ENCODE measurements around the gene MED16.

The MED16 gene

DNA sequence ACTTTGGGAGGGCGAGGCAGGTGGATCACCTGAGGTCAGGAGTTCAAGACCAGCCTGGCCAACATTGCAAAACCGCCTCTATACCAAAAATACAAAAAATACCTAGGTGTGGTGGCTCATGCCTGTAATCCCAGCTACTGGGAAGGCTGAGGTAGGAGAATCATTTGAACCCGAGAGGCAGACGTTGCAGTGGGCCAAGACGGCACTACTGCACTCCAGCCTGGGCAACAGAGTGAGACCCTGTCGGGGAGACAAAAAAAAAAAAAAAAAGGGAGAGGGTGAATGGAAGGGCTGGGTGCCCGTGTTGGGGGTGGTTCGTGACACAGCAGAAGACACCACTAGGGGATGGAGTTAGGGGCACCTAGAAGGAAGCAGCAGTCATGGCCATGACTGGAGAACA is 22.7 kb downstream of the MED16 start:
- Mint-ChIP-seq H3K36me3 (peaks cover 26% of the 10 kb centered on the region), H3K27me3 (no peaks in the 10 kb centered on the region), H3K27ac (peak overlapping the region; percentile 37), H3K4me3 (no peak overlapping the region), H3K9me3 (no peaks in the 10 kb centered on the region), H3K4me1 (peaks cover 23% of the 10 kb centered on the region)
- CTCF ChIA-PET = no interaction called here
- DNase-seq = no peak

DNA sequence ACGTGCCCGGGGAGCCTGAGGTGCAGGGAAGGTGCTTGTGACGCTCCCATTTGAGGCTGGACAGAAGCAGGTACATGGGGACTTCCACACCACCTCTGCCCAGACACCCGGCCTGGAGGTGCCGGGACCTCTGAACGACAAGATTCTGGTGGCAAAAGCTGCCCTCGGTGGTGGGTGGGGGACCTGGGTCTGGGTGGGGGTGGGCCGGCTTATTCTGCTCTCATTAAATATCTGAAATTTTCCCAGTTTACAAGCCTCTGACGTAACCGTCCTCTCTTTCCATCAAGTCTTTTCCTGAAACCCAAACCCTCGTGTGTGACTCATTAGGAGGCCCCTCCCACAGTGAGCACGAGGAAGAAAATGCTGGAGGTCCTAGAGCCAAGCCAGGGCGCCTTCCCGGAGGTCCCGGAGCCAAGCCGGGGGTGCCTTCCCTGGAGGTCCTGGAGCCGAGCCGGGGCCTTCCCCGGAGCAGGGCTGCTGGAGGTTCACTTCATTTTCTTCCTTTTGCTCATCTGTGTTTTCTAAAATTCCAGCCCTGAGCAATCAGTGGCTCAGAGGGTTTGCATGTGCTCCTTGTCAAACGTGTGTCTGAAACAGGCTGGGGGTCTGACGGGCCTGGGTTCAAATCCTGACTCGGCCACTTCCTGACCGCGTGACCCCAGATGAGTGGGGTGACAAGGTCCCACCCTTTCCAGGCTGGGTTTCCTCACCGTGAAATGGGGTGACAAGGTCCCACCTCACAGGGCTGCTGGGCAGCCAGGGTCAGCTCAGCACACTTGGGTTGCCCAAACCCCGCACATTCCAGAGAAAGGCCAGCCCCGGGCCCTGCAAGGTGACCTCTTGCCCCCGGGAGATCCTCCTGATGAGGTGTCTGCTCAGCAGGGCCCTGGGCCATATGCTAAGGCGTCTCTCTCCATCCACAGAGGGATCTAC is 23.5 kb downstream of the MED16 start:
- H3K9me3 Mint-ChIP-seq = no peaks in the 10 kb centered on the region
- H3K27ac Mint-ChIP-seq = peak overlapping the region; percentile 55
- no peak overlapping the region for H3K4me3 Mint-ChIP-seq
- no peaks in the 10 kb centered on the region for H3K27me3 Mint-ChIP-seq
- peaks cover 28% of the 10 kb centered on the region for H3K36me3 Mint-ChIP-seq
- CTCF ChIA-PET = no interaction called here
- DNase-seq = no peak
- H3K4me1 Mint-ChIP-seq = peaks cover 25% of the 10 kb centered on the region

- Mint-ChIP-seq H3K27ac (no peak overlapping the region), H3K27me3 (no peaks in the 10 kb centered on the region), H3K36me3 (peaks cover 28% of the 10 kb centered on the region), H3K9me3 (no peaks in the 10 kb centered on the region), H3K4me1 (peaks cover 27% of the 10 kb centered on the region), H3K4me3 (no peak overlapping the region)
- no peak for DNase-seq
- CTCF ChIA-PET = no interaction called here
Measured at GRCh38 chr19:868458-869244, 24.3 kb downstream of the MED16 start.

DNA sequence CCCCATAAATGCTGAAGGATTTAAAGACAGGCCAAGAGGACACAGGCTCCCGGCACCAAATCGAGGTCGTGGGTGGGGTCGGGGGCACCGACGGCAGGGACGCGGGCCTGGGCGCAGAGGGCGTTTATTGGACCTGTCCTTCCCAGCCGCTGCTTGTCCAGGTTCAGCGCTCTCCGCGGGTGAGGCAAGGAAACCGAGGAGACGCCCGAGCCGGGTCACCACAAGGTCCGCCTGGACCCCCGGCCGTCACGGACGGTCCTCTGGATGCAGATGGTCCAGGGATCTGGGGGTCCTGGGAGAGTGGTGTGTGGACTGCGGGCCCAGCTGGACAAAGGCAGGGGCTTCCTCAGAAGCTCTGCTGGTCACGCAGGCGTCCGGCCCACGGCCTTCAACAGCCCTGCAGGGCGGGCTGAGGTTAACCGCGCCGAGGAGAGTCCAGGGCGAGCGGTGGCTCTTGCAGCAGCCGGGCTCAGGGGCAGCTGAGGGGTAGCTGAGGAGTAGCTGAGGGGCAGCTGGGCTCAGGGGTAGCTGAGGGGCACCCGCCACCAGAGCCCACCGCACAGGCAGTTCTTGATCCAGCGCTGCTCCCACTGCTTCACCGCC is 25.0 kb downstream of the MED16 start:
- Mint-ChIP-seq H3K9me3 (no peaks in the 10 kb centered on the region), H3K27ac (no peak overlapping the region), H3K4me1 (peaks cover 28% of the 10 kb centered on the region), H3K27me3 (no peaks in the 10 kb centered on the region), H3K36me3 (peaks cover 26% of the 10 kb centered on the region), H3K4me3 (no peak overlapping the region)
- CTCF ChIA-PET = no interaction called here
- DNase-seq = no peak

DNA sequence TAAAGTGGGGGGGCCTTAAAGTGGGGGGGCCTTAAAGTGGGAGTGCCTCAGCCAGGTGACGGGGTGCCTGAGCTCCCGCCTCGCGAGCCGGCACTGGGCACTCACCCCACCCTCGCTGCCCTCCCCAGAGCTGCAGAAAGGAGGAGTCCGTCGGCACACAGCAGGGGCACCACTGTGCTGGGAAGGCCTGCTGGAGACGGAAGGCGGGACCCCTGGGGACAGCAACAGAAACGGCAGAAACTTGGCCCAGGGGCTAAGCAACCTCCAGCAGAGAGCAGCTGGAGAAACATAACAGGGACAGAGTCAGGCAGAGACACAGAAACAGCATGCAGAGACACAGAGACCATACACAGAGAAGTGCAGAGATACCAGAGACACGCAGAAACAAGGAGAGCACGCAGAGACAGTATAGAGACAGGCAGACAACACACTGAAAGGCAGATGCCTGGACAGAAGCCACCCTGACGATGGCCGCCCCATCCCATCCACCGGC is 25.6 kb downstream of the MED16 start:
- Mint-ChIP-seq H3K27me3 (peaks cover 5% of the 10 kb centered on the region), H3K27ac (peak overlapping the region; percentile 20), H3K9me3 (no peaks in the 10 kb centered on the region), H3K36me3 (peaks cover 23% of the 10 kb centered on the region), H3K4me1 (peaks cover 29% of the 10 kb centered on the region), H3K4me3 (no peak overlapping the region)
- CTCF ChIA-PET = no interaction called here
- no peak for DNase-seq

GRCh38 chr19:866769-867300 is 26.2 kb downstream of the MED16 start:
- Mint-ChIP-seq H3K4me3 (no peak overlapping the region), H3K27me3 (peaks cover 7% of the 10 kb centered on the region), H3K36me3 (peaks cover 23% of the 10 kb centered on the region), H3K9me3 (no peaks in the 10 kb centered on the region), H3K4me1 (peaks cover 24% of the 10 kb centered on the region), H3K27ac (no peak overlapping the region)
- CTCF ChIA-PET = no interaction called here
- no peak for DNase-seq

DNA sequence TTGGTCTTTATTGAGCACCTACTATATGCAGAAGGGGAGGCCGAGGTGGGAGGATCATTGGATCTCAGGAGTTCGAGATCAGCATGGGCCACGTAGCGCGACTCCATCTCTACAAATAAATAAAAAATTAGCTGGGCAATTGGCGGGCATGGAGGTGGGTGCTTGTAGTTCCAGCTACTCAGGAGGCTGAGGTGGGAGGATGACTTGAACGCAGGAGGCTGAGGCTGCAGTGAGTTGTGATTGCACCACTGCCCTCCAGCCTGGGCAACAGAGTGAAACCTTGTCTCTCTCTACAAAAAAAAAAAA is 29.7 kb downstream of the MED16 start:
- peaks cover 6% of the 10 kb centered on the region for H3K36me3 Mint-ChIP-seq
- H3K4me1 Mint-ChIP-seq = peaks cover 28% of the 10 kb centered on the region
- H3K9me3 Mint-ChIP-seq = no peaks in the 10 kb centered on the region
- peak overlapping the region; percentile 67 for H3K4me3 Mint-ChIP-seq
- H3K27me3 Mint-ChIP-seq = peaks cover 38% of the 10 kb centered on the region
- H3K27ac Mint-ChIP-seq = peak overlapping the region; percentile 92
- DNase-seq = no peak
- CTCF ChIA-PET = interaction anchor here (0.6 to 2.5 kb wide), 23 partner anchors 16 to 351 kb away, joined by 3 to 24 read pairs (median 4); partner anchors contain the start of genes KISS1R, MED16, RNU6-9 and WDR18

DNA sequence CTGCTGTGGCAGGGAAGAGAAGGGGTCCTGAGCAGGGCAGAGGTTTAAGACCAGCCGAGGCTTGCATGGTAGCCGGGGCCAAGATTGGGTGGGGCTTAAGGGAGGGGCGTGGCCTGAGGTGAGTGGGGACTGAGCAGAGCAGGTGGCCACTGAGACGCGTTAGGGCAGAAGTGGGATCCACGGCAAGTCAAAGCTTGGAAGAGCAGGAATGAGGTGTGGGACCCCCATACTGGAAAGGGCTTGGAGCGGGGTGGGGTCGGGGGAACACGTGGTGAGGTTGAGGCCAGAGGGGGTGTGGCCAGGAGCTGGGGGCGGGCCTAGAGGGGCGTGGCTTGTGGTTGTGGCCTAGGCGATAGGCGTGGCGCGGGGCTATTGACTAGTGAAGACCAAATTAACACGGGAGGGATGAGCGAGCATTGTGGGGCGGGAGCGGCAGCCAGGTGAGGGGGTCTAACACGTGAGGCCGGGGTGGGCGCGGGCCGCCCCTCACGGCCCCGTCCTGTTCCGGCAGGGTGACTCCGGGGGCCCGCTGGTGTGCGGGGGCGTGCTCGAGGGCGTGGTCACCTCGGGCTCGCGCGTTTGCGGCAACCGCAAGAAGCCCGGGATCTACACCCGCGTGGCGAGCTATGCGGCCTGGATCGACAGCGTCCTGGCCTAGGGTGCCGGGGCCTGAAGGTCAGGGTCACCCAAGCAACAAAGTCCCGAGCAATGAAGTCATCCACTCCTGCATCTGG is 30.2 kb downstream of the MED16 start:
- CTCF ChIA-PET = interaction anchor here (0.9 to 2.5 kb wide), 8 partner anchors 16 to 134 kb away, joined by 4 to 24 read pairs (median 8); partner anchors contain the start of genes KISS1R and WDR18
- H3K27me3 Mint-ChIP-seq = peaks cover 43% of the 10 kb centered on the region
- H3K36me3 Mint-ChIP-seq = peaks cover 6% of the 10 kb centered on the region
- peaks cover 29% of the 10 kb centered on the region for H3K4me1 Mint-ChIP-seq
- H3K9me3 Mint-ChIP-seq = no peaks in the 10 kb centered on the region
- H3K4me3 Mint-ChIP-seq = peak overlapping the region; percentile 67
- DNase-seq = peak; percentile 88
- peak overlapping the region; percentile 92 for H3K27ac Mint-ChIP-seq

DNA sequence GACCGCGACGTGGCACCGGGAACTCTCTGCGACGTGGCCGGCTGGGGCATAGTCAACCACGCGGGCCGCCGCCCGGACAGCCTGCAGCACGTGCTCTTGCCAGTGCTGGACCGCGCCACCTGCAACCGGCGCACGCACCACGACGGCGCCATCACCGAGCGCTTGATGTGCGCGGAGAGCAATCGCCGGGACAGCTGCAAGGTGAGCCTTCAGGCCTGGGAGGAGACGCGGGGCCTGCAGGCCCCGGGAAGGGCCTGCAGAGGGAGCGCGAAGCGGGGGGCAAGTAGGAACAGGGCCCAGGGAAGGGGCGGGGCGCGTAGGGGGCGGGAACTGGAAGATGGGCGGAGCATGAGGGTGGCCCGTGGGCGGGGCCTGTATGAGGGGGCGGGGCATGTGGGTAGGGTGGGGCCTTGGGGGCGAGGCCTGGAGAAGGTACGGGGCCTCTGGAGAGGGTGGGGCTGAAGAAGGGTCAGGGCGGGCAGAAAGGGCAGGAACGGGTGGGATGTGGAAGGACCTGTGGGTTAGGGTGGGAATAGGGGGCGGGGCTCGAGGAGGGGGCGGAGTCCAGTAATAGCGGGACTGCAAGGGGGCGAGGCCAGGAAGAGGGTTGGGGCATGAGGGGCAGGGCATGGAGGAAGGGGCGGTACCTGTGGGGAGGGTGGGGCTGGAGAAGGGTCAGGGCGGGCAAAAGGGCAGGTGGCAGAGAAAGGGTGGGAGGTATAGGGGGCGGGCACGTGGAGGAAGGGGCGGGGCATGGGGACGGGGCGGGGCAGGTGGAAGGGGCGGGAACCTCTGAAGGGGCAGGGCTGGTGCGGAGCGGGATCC is 31.0 kb downstream of the MED16 start:
- no peak overlapping the region for H3K27ac Mint-ChIP-seq
- peaks cover 2% of the 10 kb centered on the region for H3K36me3 Mint-ChIP-seq
- peak; percentile 81 for DNase-seq
- peaks cover 46% of the 10 kb centered on the region for H3K27me3 Mint-ChIP-seq
- peaks cover 32% of the 10 kb centered on the region for H3K4me1 Mint-ChIP-seq
- CTCF ChIA-PET = interaction anchor here (2.1 to 2.5 kb wide), 3 partner anchors 17 to 122 kb away, joined by 8 to 24 read pairs (median 14); partner anchors contain the start of genes KISS1R and WDR18
- H3K4me3 Mint-ChIP-seq = peak overlapping the region; percentile 57
- H3K9me3 Mint-ChIP-seq = no peaks in the 10 kb centered on the region

GRCh38 chr19:861141-861755 is 31.7 kb downstream of the MED16 start:
- CTCF ChIA-PET = no interaction called here
- peaks cover 33% of the 10 kb centered on the region for H3K4me1 Mint-ChIP-seq
- H3K36me3 Mint-ChIP-seq = peaks cover 2% of the 10 kb centered on the region
- H3K27ac Mint-ChIP-seq = no peak overlapping the region
- peaks cover 46% of the 10 kb centered on the region for H3K27me3 Mint-ChIP-seq
- H3K9me3 Mint-ChIP-seq = no peaks in the 10 kb centered on the region
- DNase-seq = no peak
- H3K4me3 Mint-ChIP-seq = no peak overlapping the region

DNA sequence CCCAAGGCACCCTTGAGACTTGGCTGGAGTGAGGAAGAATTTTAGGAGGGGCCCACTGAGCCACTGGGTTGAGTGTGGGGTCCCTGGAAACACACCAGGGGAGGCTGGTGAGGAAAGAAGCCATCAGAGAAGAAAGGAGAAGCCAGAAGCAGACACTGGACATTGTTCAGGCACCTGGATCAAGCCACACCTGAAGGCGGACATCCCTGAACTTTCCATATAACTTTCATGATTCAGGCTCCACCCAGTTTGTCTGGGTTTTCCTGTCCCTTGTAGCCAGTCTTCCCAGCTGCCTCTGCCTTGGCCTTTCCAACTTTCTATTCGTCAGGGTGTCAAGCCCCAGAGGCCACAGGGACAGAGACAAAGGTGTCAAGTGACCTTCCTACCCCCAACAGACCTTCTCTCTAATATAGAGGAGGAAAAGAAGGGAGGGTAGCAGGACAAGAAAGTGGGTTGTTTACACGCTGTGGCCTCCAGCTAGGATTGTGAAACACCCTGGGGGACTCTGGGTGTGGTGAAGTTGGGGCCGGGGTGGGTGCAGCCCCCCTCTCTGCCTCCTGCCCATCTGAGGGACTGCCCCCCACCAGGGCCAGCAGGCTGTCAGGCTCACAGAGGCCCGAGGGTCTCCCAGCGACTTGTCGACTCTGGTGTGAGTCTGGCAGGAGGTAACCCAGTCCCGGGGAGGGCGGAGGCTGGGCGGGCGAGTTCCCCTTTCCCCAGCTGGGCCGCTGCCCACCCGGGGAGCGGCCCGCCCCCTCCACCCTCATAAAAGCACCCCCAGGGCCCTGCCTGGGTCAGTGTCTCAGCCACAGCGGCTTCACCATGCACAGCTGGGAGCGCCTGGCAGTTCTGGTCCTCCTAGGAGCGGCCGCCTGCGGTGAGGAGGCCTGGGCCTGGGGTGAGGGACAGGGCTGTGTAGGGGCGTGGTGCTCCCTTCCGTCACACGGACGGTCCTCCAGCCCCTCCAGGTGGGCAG is 33.8 kb downstream of the MED16 start, which contains the start of gene CFD:
Gene CFD, plus strand, starts transcription at position 797 of the 976 bp plus-strand sequence. Its CDS starts 26 bp downstream, at position 823.
- DNase-seq = no peak
- peaks cover 30% of the 10 kb centered on the region for H3K4me1 Mint-ChIP-seq
- peaks cover 54% of the 10 kb centered on the region for H3K27me3 Mint-ChIP-seq
- H3K9me3 Mint-ChIP-seq = no peaks in the 10 kb centered on the region
- CTCF ChIA-PET = interaction anchor here (0.7 to 1.3 kb wide), 3 partner anchors 86 to 125 kb away, joined by 3 read pairs; partner anchors contain the start of gene WDR18
- no peak within 1 kb of the TSS for H3K27ac Mint-ChIP-seq
- no peaks in the 10 kb centered on the region for H3K36me3 Mint-ChIP-seq
- H3K4me3 Mint-ChIP-seq = peak within 1 kb of the TSS; percentile 47
